Transverse colon (tissue), 4 donors: ENCODE results near the gene GATA5. TPM values are rescaled to one million over a fixed set of nuclear protein-coding genes. Genes with fewer than 3 reads are reported as not detected.

ENCODE experiments used
- DNase-seq: peaks from one replicate; pipeline ENCODE4 v3.0.0-alpha.2; 2019
- H3K27ac ChIP-seq, 4 donors: fragments of 200-600 bp; sonication (generic); 2 replicates each; pipeline ENCODE4 v1.5.1; 2016 to 2018; ENCODE audit warnings: inconsistent platforms in 4 of 4
- H3K27me3 ChIP-seq: fragments of 200-600 bp; sonication (generic); 2 replicates; pipeline ENCODE4 v1.5.1; 2017; ENCODE audit warnings: inconsistent platforms
- H3K36me3 ChIP-seq, 4 donors: fragments of 200-600 bp; sonication (generic); 2 replicates each; pipeline ENCODE4 v1.5.1; 2017 to 2019; ENCODE audit warnings: inconsistent platforms in 4 of 4
- H3K4me1 ChIP-seq, 4 donors: fragments of 200-600 bp; sonication (generic); 2 replicates each; pipeline ENCODE4 v1.5.1; 2017 to 2020; ENCODE audit warnings: inconsistent platforms in 4 of 4
- H3K4me3 ChIP-seq, 4 donors: fragments of 200-600 bp; sonication (generic); 1 replicate in 1 of 4; 2 replicates in 3 of 4; pipeline versions ENCODE4 v1.5.1 to v1.6.1; 2017 to 2019; ENCODE audit warnings: inconsistent platforms in 4 of 4
- H3K9me3 ChIP-seq, 2 donors: fragments of 200-600 bp; sonication (generic); 2 replicates each; pipeline ENCODE4 v1.5.1; 2017 to 2019; ENCODE audit warnings: inconsistent platforms in 2 of 2
- CTCF ChIP-seq, 5 experiments: fragments of 200-600 bp in 3 of 5; fragments of 450-650 bp in 2 of 5; sonication (generic) in 3 of 5; IDR thresholded peaks; 1 replicate in 2 of 5; 2 replicates in 3 of 5; pipeline ENCODE4 v1.5.1; 2016 to 2017; ENCODE audit warnings: antibody characterized with exemption in 5 of 5, inconsistent platforms in 3 of 5, mild to moderate bottlenecking in 2 of 5, moderate library complexity in 1 of 5
- EP300 ChIP-seq: sonication (generic); formaldehyde crosslinking; IDR thresholded peaks from one replicate; pipeline ENCODE4 v1.6.1; 2017; ENCODE audit warnings: antibody characterized with exemption, low read depth
- POLR2A ChIP-seq: fragments of 450-650 bp; IDR thresholded peaks from one replicate; pipeline ENCODE4 v1.6.1; 2016; ENCODE audit warnings: antibody characterized with exemption, mild to moderate bottlenecking, moderate library complexity
- POLR2AphosphoS5 ChIP-seq, 3 donors: sonication (generic); formaldehyde crosslinking; IDR thresholded peaks; one replicate each; pipeline ENCODE4 v1.6.1; 2016; ENCODE audit warnings: antibody characterized with exemption in 3 of 3
- WGBS, 2 donors: methylation state at CpG; one replicate each; pipeline ENCODE4 v1.1.5; 2018; ENCODE audit warnings: low coverage in 1 of 2; 5-methylcytosine and 5-hydroxymethylcytosine counted together
- in situ Hi-C, 4 donors: fragments of 200-750 bp; cut with MboI; loops; one replicate each; pipeline versions ENCODE4 v1.15.0 to v1.15.1; 2017; ENCODE audit warnings: low sequenced_read_pairs in 3 of 4, low pct_ligation_motif_present in 1 of 4, low pct_unique_long_range_greater_than_20kb in 1 of 4
- intact Hi-C: fragments of 100-400 bp; cut with DNase I; formaldehyde crosslinking; loops from one replicate; pipeline ENCODE4 v1.15.1; 2023; ENCODE audit warnings: low total_unique reads
- total RNA-seq, 4 donors: library from RNA; depleted of rRNA; stranded (reverse); fragments of >200 nt; gene quantifications; one replicate each; pipeline ENCODE4 v1.1.0, GENCODE V29; 2016

The GATA5 gene
- total RNA-seq, 4 donors from 2014 or later, result not detected

- H3K36me3 ChIP-seq, result no peaks in the 10 kb centered on the region
- intact Hi-C loops (no loop called here), in situ Hi-C loops (no loop called here)
- H3K4me1 ChIP-seq, result no peaks in the 10 kb centered on the region
- H3K4me3 ChIP-seq, result no peak overlapping the region
- WGBS, 2 donors, result 49 to 50% methylated on average over 1 to 14 of the region's 17 CpGs
- DNase-seq, result no peak
- TF ChIP-seq EP300 (no peak), POLR2A (no peak), POLR2AphosphoS5 (IDR thresholded peaks at IDR 0.05) (no peak), CTCF (IDR thresholded peaks at IDR 0.05) (no peak)
- no peak overlapping the region for H3K27ac ChIP-seq
- H3K9me3 ChIP-seq, result no peaks in the 10 kb centered on the region
- H3K27me3 ChIP-seq, result peaks cover 86% of the 10 kb centered on the region
Measured at GRCh38 chr20:62485701-62486089, 9.9 kb upstream of the GATA5 start.

- Histone ChIP-seq H3K4me1 (no peaks in the 10 kb centered on the region), H3K4me3 (no peak overlapping the region), H3K36me3 (no peaks in the 10 kb centered on the region), H3K27ac (no peak overlapping the region), H3K9me3 (no peaks in the 10 kb centered on the region), H3K27me3 (peaks cover 91% of the 10 kb centered on the region)
- no peak for TF ChIP-seq POLR2AphosphoS5 (IDR thresholded peaks at IDR 0.05)
- TF ChIP-seq POLR2A, result no peak
- no peak for TF ChIP-seq EP300
- no peak for TF ChIP-seq CTCF (IDR thresholded peaks at IDR 0.05)
- in situ Hi-C loops (no loop called here), intact Hi-C loops (no loop called here)
- no peak for DNase-seq
- 7% methylated on average over 16 of the region's 21 CpGs; no CpG with 5 or more reads in 1 of the 2 donors for WGBS, 2 donors
Measured at GRCh38 chr20:62485062-62485700, 9.4 kb upstream of the GATA5 start.

- in situ Hi-C loops, result no loop called here
- H3K4me1 ChIP-seq, result no peaks in the 10 kb centered on the region
Measured at GRCh38 chr20:62484478-62484877, 8.7 kb upstream of the GATA5 start.

More at GRCh38 chr20:62484478-62484877, 8.7 kb upstream of the GATA5 start:
- H3K27ac ChIP-seq, result no peak overlapping the region
- H3K9me3 ChIP-seq, result no peaks in the 10 kb centered on the region
- H3K4me3 ChIP-seq, result no peak overlapping the region
- TF ChIP-seq POLR2AphosphoS5 (IDR thresholded peaks at IDR 0.05) (no peak), EP300 (no peak), POLR2A (no peak), CTCF (IDR thresholded peaks at IDR 0.05) (no peak)
- no peaks in the 10 kb centered on the region for H3K36me3 ChIP-seq
- intact Hi-C loops, result no loop called here
- H3K27me3 ChIP-seq, result peaks cover 96% of the 10 kb centered on the region
- 79% methylated on average over 9 of the region's 9 CpGs; no CpG with 5 or more reads in 1 of the 2 donors for WGBS, 2 donors
- DNase-seq, result no peak
